Progenitor cell of endocrine pancreas (in vitro differentiated cells): ENCODE data around the gene TCP10L. TPM values are rescaled to one million over a fixed set of nuclear protein-coding genes. Genes with fewer than 3 reads are reported as not detected.

ENCODE experiments used
- DNase-seq: peaks from one replicate; pipeline ENCODE4 v3.0.0; 2021; ENCODE audit warnings: low spot score; ENCODE audit not compliant: unreplicated experiment
- H3K27ac Mint-ChIP-seq: 2 replicates; pipeline ENCODE4 v1.8.0; 2021; ENCODE audit warnings: mild to moderate bottlenecking, moderate library complexity, mixed read lengths
- H3K27me3 Mint-ChIP-seq: 2 replicates; pipeline ENCODE4 v1.8.0; 2021; ENCODE audit warnings: mixed read lengths
- H3K36me3 Mint-ChIP-seq: 2 replicates; pipeline ENCODE4 v1.8.0; 2022; ENCODE audit warnings: mixed read lengths; ENCODE audit not compliant: insufficient read depth
- H3K4me1 Mint-ChIP-seq: 2 replicates; pipeline ENCODE4 v1.8.0; 2021; ENCODE audit warnings: low read depth, mixed read lengths
- H3K4me3 Mint-ChIP-seq: 2 replicates; pipeline ENCODE4 v1.8.0; 2021; ENCODE audit warnings: low read depth, mild to moderate bottlenecking, moderate library complexity, mixed read lengths
- H3K9me3 Mint-ChIP-seq: 2 replicates; pipeline ENCODE4 v1.8.0; 2021; ENCODE audit warnings: low read depth, mixed read lengths
- total RNA-seq: library from RNA; stranded (reverse); gene quantifications from 2 replicates; pipeline ENCODE4 v1.2.1, GENCODE V29; 2021
- TF ChIP-seq, protein P1 (sequence below): fragments of 200-600 bp; sonication (generic); IDR thresholded peaks from one replicate; pipeline ENCODE4 v1.5.0; 2021; ENCODE audit warnings: antibody characterized with exemption, mild to moderate bottlenecking; ENCODE audit not compliant: unreplicated experiment

The TCP10L gene
- total RNA-seq, 1 donor from 2014 or later: 3.2 TPM

DNA sequence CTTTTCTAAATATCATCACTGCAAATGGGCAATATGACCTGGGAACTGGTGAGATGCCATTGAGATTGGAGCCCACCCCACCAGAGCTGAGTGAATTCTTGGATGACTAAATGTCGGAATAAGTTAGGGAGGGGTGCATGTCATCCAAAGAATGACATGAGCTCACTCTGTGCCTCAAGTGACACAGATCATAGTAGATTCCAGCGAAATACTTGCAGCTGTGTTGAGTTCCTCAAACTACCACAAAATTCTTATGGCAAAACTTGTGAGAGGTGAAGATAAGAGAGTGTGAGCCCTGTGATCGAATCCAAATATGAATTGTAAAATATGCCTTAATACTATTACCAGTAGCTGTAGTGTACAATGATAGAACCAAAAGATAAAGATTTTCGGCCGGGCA is 2.3 kb upstream of the TCP10L start:
- Mint-ChIP-seq H3K27ac (no peak overlapping the region), H3K4me1 (peaks cover 11% of the 10 kb centered on the region), H3K27me3 (peaks cover 9% of the 10 kb centered on the region), H3K9me3 (no peaks in the 10 kb centered on the region), H3K36me3 (peaks cover 2% of the 10 kb centered on the region), H3K4me3 (no peak overlapping the region)
- TF ChIP-seq, protein P1, sequence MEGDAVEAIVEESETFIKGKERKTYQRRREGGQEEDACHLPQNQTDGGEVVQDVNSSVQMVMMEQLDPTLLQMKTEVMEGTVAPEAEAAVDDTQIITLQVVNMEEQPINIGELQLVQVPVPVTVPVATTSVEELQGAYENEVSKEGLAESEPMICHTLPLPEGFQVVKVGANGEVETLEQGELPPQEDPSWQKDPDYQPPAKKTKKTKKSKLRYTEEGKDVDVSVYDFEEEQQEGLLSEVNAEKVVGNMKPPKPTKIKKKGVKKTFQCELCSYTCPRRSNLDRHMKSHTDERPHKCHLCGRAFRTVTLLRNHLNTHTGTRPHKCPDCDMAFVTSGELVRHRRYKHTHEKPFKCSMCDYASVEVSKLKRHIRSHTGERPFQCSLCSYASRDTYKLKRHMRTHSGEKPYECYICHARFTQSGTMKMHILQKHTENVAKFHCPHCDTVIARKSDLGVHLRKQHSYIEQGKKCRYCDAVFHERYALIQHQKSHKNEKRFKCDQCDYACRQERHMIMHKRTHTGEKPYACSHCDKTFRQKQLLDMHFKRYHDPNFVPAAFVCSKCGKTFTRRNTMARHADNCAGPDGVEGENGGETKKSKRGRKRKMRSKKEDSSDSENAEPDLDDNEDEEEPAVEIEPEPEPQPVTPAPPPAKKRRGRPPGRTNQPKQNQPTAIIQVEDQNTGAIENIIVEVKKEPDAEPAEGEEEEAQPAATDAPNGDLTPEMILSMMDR: no peak
- DNase-seq: no peak

DNA sequence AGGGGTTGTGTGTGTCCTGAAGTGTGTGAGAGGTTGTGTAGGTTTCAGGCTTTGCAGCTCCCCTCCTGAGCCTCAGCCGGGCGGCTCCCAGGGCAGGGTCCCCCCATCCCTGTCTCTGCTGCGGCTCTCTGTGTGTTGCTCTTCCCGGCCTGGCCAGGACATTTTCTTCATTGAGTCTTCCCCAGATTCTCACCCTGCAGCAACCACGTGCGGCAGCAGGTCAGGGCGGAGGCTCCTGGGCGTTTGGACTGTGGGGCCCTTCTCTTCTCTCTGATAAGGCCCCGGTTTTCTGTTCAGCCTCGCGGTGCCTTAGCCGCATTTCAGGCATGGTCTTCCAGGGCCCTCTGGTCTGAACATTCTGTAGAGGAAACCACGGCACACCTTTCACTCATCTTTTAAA is 1.8 kb upstream of the TCP10L start:
- DNase-seq: no peak
- TF ChIP-seq, protein P1: no peak
- Mint-ChIP-seq H3K9me3 (no peaks in the 10 kb centered on the region), H3K27ac (no peak overlapping the region), H3K4me1 (peaks cover 9% of the 10 kb centered on the region), H3K27me3 (peaks cover 9% of the 10 kb centered on the region), H3K36me3 (peaks cover 2% of the 10 kb centered on the region), H3K4me3 (no peak overlapping the region)

DNA sequence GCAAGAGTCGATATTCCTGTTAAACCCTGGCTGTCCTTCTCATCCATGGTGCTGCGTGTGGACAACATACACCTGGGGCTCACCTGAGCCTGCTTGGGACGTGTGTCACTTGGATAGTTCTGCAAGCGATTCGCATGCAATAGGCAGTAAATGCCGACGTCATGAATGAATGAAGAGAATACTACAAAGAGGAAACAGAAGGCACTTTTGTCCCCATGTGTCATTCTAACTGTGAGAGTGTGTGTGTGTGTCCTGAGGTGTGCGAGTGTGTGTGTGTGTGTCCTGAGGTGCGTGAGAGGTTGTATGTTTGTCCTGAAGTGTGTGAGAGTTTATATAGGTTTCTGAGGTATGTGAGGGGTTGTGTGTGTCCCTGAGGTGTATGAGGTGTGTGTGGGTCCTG is 647 bp upstream of the TCP10L start:
- peaks cover 2% of the 10 kb centered on the region for H3K4me1 Mint-ChIP-seq
- no peak for DNase-seq
- H3K27ac Mint-ChIP-seq: no peak overlapping the region
- no peaks in the 10 kb centered on the region for H3K9me3 Mint-ChIP-seq
- H3K4me3 Mint-ChIP-seq: no peak overlapping the region
- TF ChIP-seq, protein P1: no peak
- H3K27me3 Mint-ChIP-seq: peaks cover 9% of the 10 kb centered on the region
- H3K36me3 Mint-ChIP-seq: peaks cover 2% of the 10 kb centered on the region

DNA sequence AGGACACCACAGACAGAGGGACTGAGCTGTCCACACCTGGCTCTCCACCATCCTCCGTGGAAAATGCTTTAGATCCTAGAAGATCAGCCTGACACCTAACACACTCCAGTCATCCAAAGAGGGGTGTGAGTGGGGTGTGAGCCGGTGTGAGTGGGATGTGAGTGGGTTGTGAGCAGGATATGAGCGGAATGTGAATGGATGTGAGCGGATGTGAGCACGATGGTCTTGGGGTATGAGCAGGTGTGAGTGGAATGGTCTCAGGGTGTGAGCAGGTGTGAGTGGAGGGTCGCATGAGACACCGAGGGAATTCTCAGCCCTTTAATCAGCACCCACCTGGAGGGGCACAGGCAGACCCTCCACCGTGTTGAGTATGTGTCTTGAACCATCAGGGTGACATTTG is 851 bp downstream of the TCP10L start:
- Mint-ChIP-seq H3K36me3 (peaks cover 2% of the 10 kb centered on the region), H3K9me3 (no peaks in the 10 kb centered on the region), H3K27me3 (peaks cover 5% of the 10 kb centered on the region), H3K4me3 (no peak overlapping the region), H3K27ac (no peak overlapping the region), H3K4me1 (no peaks in the 10 kb centered on the region)
- DNase-seq: no peak
- TF ChIP-seq, protein P1: no peak

DNA sequence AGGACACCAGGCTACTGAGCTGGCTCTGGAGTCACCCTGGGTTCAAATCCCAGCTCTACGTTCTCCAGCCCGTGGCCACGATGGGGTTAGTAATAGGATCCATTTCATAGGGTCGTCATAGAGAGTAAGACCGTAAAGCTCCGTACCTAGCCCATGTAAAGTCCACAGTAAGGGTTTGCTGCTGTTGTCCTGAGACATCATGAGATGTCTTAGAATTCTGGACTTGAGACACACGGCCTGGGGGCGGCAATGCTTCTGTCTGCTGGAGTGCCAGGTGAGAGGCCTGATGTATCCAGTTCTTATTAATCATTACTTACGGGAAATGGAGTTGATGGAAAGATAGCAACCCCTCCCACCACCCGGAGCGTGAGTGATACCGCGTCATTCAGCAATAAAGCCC is 3.6 kb downstream of the TCP10L start:
- Mint-ChIP-seq H3K4me1 (peaks cover 4% of the 10 kb centered on the region), H3K36me3 (peaks cover 6% of the 10 kb centered on the region), H3K27ac (no peak overlapping the region), H3K4me3 (no peak overlapping the region), H3K27me3 (peaks cover 5% of the 10 kb centered on the region), H3K9me3 (no peaks in the 10 kb centered on the region)
- DNase-seq: no peak
- TF ChIP-seq, protein P1: no peak
